Globus pallidus (tissue), 1 donor: ENCODE results near the gene PLCB3.

ENCODE experiments used
- DNase-seq: peaks from one replicate; pipeline ENCODE4 v3.0.0-alpha.2; 2015; ENCODE audit warnings: low spot score

The PLCB3 gene

GRCh38 chr11:64222651-64223000, 28.7 kb upstream of the PLCB3 start:
- no peak for DNase-seq

- no peak for DNase-seq
Measured at GRCh38 chr11:64223001-64223651, 28.2 kb upstream of the PLCB3 start.

- no peak for DNase-seq
Measured at GRCh38 chr11:64224151-64224890, 27.0 kb upstream of the PLCB3 start.

GRCh38 chr11:64224891-64225607, 26.3 kb upstream of the PLCB3 start:
- DNase-seq, result no peak

GRCh38 chr11:64225608-64226506, 25.5 kb upstream of the PLCB3 start, which contains the start of the genes NUDT22 and TRPT1:
Gene NUDT22, plus strand, starts transcription at chr11:64226274. Its CDS starts 379 bp downstream, at chr11:64226653.
Gene TRPT1, minus strand, starts transcription at chr11:64226186. Its CDS starts 326 bp downstream, at chr11:64225860.
- DNase-seq, result peak; percentile 82

- DNase-seq, result peak; percentile 46
Measured at GRCh38 chr11:64226507-64227051, 24.8 kb upstream of the PLCB3 start.

- DNase-seq, result no peak
Measured at GRCh38 chr11:64227405-64227956, 23.8 kb upstream of the PLCB3 start.

GRCh38 chr11:64229090-64229743, 22.1 kb upstream of the PLCB3 start:
- no peak for DNase-seq

GRCh38 chr11:64229744-64230170, 21.6 kb upstream of the PLCB3 start:
- peak; percentile 11 for DNase-seq

- peak; percentile 89 for DNase-seq
Measured at GRCh38 chr11:64230171-64230984, 21.0 kb upstream of the PLCB3 start, which contains the start of gene DNAJC4. Gene DNAJC4, plus strand, starts transcription at chr11:64230548. Its CDS starts 307 bp downstream, at chr11:64230855.

GRCh38 chr11:64230985-64231365, 20.4 kb upstream of the PLCB3 start:
- no peak for DNase-seq

- no peak for DNase-seq
Measured at GRCh38 chr11:64231546-64231945, 19.8 kb upstream of the PLCB3 start.

- no peak for DNase-seq
Measured at GRCh38 chr11:64232182-64232966, 19.0 kb upstream of the PLCB3 start.

GRCh38 chr11:64232967-64233315, 18.4 kb upstream of the PLCB3 start:
- DNase-seq, result no peak

GRCh38 chr11:64233913-64234586, 17.3 kb upstream of the PLCB3 start, which contains the start of gene VEGFB:
Gene VEGFB, plus strand, starts transcription at chr11:64234584. Its CDS starts 250 bp downstream, at chr11:64234834.
- peak; percentile 74 for DNase-seq

GRCh38 chr11:64234647-64235379, 16.5 kb upstream of the PLCB3 start:
- DNase-seq, result no peak

- no peak for DNase-seq
Measured at GRCh38 chr11:64235437-64236161, 15.7 kb upstream of the PLCB3 start.
